ENCODE measurements around the gene ENDOU. TPM values are rescaled to one million over a fixed set of nuclear protein-coding genes. Genes with fewer than 3 reads are reported as not detected.
A peak's percentile ranks its signal among the peaks of the same experiment; 100 is the strongest.

Gene ENDOU
- total RNA-seq, 1 donor from 2014 or later: 21.4 TPM

DNA sequence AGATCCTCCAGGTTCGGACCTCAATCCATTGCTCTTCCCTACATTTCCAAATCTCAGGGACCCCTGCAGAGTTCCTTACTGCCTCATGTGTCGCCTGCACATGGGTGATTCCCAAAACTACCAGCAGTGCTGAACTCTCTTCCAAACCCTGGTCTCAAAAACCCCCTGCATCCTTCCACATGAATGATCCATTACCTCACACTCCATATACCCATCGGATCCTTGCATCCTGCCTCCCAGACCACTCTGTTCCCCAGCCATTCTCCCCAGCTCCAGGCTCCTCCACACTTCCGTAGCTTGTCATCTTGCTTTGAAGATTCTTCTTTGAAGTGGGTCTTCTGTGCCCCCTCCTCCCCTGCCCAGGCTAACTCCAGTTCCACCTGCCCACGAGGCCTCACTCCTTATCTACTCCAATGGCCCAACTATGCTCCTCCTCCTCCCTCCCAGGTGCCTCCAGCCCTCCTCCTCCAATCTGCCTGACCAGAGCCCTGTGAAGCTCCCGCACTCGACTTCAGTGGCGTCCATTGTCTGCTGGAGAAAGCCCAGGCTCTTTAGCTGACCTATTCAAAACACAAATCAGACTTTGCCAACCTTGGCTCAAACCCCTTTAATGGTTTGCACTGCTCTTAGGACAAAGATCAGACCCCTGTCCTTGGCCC, 19.6 kb upstream of the ENDOU start:
- Histone ChIP-seq H3K27me3 (no peaks in the 10 kb centered on the region), H3K4me3 (no peak overlapping the region), H3K36me3 (no peaks in the 10 kb centered on the region), H3K27ac (no peak overlapping the region), H3K4me1 (peaks cover 18% of the 10 kb centered on the region), H3K9me3 (no peaks in the 10 kb centered on the region)
- no peak for DNase-seq (ENCODE audit: extremely low spot score in 2 of 2)
- intact Hi-C loops (cut with DNase I): no loop called here
- TF ChIP-seq POLR2A (IDR thresholded peaks at IDR 0.05) (no peak), CTCF (IDR thresholded peaks at IDR 0.05) (no peak), POLR2AphosphoS5 (IDR thresholded peaks at IDR 0.05; ENCODE audit: insufficient read depth in 1 of 2, low read depth in 1 of 2) (no peak)

GRCh38 chr12:47744005-47744651, 18.8 kb upstream of the ENDOU start:
- no peaks in the 10 kb centered on the region for H3K27me3 ChIP-seq
- no peak for TF ChIP-seq POLR2A (IDR thresholded peaks at IDR 0.05)
- peak; percentile 27 to 46 (median 42) for TF ChIP-seq CTCF (IDR thresholded peaks at IDR 0.05)
- H3K4me1 ChIP-seq: peaks cover 22% of the 10 kb centered on the region
- no peaks in the 10 kb centered on the region for H3K36me3 ChIP-seq
- H3K9me3 ChIP-seq: no peaks in the 10 kb centered on the region
- no peak for DNase-seq (ENCODE audit: extremely low spot score in 2 of 2)
- intact Hi-C loops (cut with DNase I): no loop called here
- H3K27ac ChIP-seq: no peak overlapping the region
- H3K4me3 ChIP-seq: no peak overlapping the region

DNA sequence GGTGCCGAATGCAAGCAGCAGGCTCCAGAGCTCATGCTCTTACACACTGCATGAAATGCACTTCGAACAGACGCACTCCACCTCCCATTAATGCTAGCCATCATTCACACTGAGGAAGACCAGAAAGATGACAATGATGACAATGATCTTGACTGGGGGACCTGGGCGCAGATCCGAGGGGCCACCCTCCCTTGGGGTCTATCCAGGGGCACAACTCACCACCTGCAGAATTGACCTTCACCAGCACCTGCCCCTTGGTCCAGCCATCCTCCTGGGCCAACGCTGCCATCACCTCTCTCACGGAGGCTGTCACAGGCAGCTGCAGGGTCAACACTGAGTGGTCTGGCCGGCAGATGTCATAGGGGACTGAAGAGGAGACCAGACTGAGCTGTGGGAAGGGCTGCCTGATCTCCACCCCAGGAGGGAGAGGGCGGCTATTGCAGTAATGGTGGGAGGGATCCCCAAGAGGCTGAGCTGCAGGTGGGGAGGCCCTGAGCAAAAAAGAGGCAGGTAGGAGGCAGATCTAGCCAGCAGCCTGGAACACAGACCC, 18.1 kb upstream of the ENDOU start:
- DNase-seq (ENCODE audit: extremely low spot score in 2 of 2): no peak
- Histone ChIP-seq H3K4me3 (no peak overlapping the region), H3K36me3 (no peaks in the 10 kb centered on the region), H3K27me3 (no peaks in the 10 kb centered on the region), H3K9me3 (no peaks in the 10 kb centered on the region), H3K27ac (no peak overlapping the region), H3K4me1 (peaks cover 23% of the 10 kb centered on the region)
- no peak for TF ChIP-seq POLR2A (IDR thresholded peaks at IDR 0.05)
- no peak for TF ChIP-seq POLR2AphosphoS5 (IDR thresholded peaks at IDR 0.05; ENCODE audit: insufficient read depth in 1 of 2, low read depth in 1 of 2)
- no peak for TF ChIP-seq CTCF (IDR thresholded peaks at IDR 0.05)
- intact Hi-C loops (cut with DNase I): no loop called here

DNA sequence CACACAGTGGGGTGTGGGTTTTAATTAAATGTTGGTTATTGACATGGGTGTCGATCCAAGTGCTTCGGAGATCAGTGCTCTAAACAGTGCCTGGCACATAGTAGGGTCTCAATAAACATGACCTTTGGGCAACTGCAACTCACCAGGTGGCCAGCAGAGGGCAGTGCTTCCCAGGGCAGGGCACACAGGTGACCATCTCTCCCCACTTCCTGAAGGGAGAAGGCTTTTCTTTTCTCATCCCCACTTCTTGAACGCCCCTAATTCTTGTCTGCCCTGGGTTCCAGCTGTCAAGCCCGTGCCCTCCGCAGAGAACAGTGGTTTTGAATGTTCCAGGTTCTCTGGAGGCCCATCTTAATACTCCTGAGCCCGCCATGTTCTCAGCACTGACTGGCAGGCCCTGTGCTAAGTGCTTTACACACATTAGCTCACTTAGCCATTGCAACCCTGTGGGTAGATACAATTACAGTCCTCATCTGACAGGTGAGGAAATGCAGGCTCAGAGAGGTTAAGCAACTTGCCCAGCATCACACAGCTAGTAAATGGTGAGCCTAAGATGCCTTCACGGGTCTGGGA, 17.0 kb upstream of the ENDOU start:
- Histone ChIP-seq H3K27me3 (no peaks in the 10 kb centered on the region), H3K4me3 (no peak overlapping the region), H3K27ac (no peak overlapping the region), H3K4me1 (peaks cover 34% of the 10 kb centered on the region), H3K9me3 (no peaks in the 10 kb centered on the region), H3K36me3 (no peaks in the 10 kb centered on the region)
- DNase-seq (ENCODE audit: extremely low spot score in 2 of 2): no peak
- intact Hi-C loops (cut with DNase I): no loop called here
- TF ChIP-seq CTCF (IDR thresholded peaks at IDR 0.05) (peak; percentile 93 to 94 (median 94)), POLR2A (IDR thresholded peaks at IDR 0.05) (no peak)

- no peak for TF ChIP-seq POLR2AphosphoS5 (IDR thresholded peaks at IDR 0.05; ENCODE audit: insufficient read depth in 1 of 2, low read depth in 1 of 2)
- TF ChIP-seq CTCF (IDR thresholded peaks at IDR 0.05): no peak
- no peak for TF ChIP-seq POLR2A (IDR thresholded peaks at IDR 0.05)
- no peaks in the 10 kb centered on the region for H3K27me3 ChIP-seq
- H3K9me3 ChIP-seq: no peaks in the 10 kb centered on the region
- no peaks in the 10 kb centered on the region for H3K36me3 ChIP-seq
- H3K27ac ChIP-seq: no peak overlapping the region
- intact Hi-C loops (cut with DNase I): no loop called here
- DNase-seq (ENCODE audit: extremely low spot score in 2 of 2): no peak
- H3K4me1 ChIP-seq: peaks cover 41% of the 10 kb centered on the region
- no peak overlapping the region for H3K4me3 ChIP-seq
Observed at GRCh38 chr12:47741340-47741703, 16.0 kb upstream of the ENDOU start.

Data from vagina (tissue), 2 donors.